Mucosa of descending colon (tissue), 3 donors: Measurements from ENCODE around the gene CISH. TPM values are rescaled to one million over a fixed set of nuclear protein-coding genes. Genes with fewer than 3 reads are reported as not detected.
A peak's percentile ranks its signal among the peaks of the same experiment; 100 is the strongest.

Experiments used
- ATAC-seq: fragments of 200-7000 bp; cut with Tn5 transposase; one replicate; pipeline ENCODE4 v1.9.1; 2020; ENCODE audit warnings: mild to moderate bottlenecking, moderate library complexity
- DNase-seq, 3 donors: peaks; one replicate each; pipeline ENCODE4 v3.0.0-alpha.2; 2020
- H3K36me3 ChIP-seq: fragments of 200-600 bp; one replicate; pipeline ENCODE4 v1.8.0; 2021; ENCODE audit warnings: low read depth, mild to moderate bottlenecking
- H3K4me1 ChIP-seq: fragments of 200-600 bp; one replicate; pipeline ENCODE4 v1.8.0; 2021; ENCODE audit warnings: low read depth, mild to moderate bottlenecking
- H3K4me3 ChIP-seq: fragments of 200-600 bp; one replicate; pipeline ENCODE4 v1.8.0; 2021; ENCODE audit warnings: mild to moderate bottlenecking
- H3K9me3 ChIP-seq: fragments of 200-600 bp; one replicate; pipeline ENCODE4 v1.8.0; 2021; ENCODE audit warnings: mild to moderate bottlenecking
- intact Hi-C, 2 donors: fragments of 100-400 bp; cut with DNase I in 1 of 2; cut with micrococcal nuclease in 1 of 2; formaldehyde crosslinking; loops; one replicate each; pipeline versions ENCODE4 v1.11.0 to v1.11.1; 2022; cut with DNase I, micrococcal nuclease
- total RNA-seq, 3 donors: library from RNA; stranded (reverse); fragmentation: NEBNext Ultra II Directional in 2 of 3; extraction: Animal tissue kit (Norgen Biotek cat#: 25700) in 2 of 3; gene quantifications; one replicate each; pipeline versions ENCODE4 v1.2.1 to v1.2.4, GENCODE V29; 2021 to 2023
- TF ChIP-seq, protein P1 (sequence below): fragments of 200-600 bp; IDR thresholded peaks from one replicate; pipeline ENCODE4 v1.8.0; 2022; ENCODE audit warnings: antibody characterized with exemption, mild to moderate bottlenecking
- donor health status: DM: no; HTN: no; CAD: no; lungs with moderate emphysema.
- donor health status: DM: no; HTN: no; CAD: no.
- donor health status: DM: no; HTN: yes; CAD: no.

Gene CISH
- total RNA-seq, 3 donors from 2014 or later, result 12.7 to 21.4 (median 19.2) TPM

DNA sequence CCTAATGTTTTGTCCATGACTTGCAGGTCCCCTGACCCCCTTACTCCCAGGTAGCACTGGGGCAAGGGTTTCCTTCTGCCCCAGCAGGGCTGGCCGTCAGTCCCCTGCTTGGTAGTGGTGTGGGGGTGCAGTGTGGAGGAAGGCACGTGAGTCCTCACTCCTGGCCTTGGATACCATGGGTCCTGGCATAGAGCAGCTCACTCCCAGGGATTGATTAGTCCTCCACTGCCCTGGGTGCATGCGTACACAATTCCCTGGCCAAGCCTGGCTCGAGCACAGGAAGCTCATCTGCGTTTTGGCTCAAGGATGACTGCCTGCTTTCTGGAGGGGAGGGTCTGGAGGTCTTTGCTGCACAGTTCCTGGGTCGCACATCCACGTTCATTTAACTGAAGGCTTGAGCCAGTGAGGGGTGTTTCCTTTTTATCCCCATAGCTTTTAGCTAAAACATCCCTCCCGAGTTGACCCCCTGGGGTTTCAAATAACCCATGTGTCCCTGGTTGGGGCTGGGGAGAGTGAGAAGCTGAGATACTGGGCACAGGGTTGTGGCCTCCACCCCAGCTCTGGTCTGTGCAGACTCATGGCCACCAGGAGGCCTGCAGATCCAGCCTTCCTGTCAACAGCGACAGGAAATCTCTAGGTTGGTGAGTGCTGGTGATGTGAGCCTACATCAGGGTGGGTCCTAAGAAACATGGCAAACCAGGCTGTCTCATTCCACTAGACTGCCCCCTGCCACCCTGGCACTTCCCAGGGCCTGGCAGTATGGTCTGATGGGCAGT, 30.7 kb downstream of the CISH start:
- Histone ChIP-seq H3K36me3 (no peaks in the 10 kb centered on the region), H3K9me3 (no peaks in the 10 kb centered on the region), H3K4me3 (no peak overlapping the region), H3K4me1 (no peaks in the 10 kb centered on the region)
- DNase-seq, result no peak
- TF ChIP-seq, protein P1, sequence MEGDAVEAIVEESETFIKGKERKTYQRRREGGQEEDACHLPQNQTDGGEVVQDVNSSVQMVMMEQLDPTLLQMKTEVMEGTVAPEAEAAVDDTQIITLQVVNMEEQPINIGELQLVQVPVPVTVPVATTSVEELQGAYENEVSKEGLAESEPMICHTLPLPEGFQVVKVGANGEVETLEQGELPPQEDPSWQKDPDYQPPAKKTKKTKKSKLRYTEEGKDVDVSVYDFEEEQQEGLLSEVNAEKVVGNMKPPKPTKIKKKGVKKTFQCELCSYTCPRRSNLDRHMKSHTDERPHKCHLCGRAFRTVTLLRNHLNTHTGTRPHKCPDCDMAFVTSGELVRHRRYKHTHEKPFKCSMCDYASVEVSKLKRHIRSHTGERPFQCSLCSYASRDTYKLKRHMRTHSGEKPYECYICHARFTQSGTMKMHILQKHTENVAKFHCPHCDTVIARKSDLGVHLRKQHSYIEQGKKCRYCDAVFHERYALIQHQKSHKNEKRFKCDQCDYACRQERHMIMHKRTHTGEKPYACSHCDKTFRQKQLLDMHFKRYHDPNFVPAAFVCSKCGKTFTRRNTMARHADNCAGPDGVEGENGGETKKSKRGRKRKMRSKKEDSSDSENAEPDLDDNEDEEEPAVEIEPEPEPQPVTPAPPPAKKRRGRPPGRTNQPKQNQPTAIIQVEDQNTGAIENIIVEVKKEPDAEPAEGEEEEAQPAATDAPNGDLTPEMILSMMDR, result no peak
- intact Hi-C loops, result no loop called here
- ATAC-seq, result no peak

GRCh38 chr3:50577348-50577747, 34.2 kb downstream of the CISH start:
- DNase-seq, result no peak
- TF ChIP-seq, protein P1, result no peak
- Histone ChIP-seq H3K36me3 (no peaks in the 10 kb centered on the region), H3K9me3 (no peaks in the 10 kb centered on the region), H3K4me1 (peaks cover 6% of the 10 kb centered on the region), H3K4me3 (no peak overlapping the region)
- intact Hi-C loops, result no loop called here
- no peak for ATAC-seq

DNA sequence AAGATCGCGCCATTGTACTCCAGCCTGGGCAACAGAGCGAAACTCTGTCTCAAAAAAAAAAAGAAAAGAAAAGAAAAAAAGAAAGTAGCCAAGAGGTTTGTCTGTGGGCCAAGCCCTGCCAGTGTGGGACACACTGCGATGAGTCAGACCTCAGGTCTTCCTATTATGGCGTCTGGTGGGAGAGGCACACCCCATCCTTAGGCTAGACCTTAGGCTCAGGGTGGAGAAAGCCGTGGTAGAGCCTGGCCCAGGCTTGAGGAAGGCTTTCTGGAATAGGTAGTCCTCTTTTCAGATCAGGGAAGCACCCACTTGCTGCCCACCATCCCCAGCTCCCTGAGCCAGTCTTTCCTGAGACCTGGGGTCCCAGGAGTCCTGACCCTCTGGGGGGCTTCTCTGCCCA, 36.2 kb downstream of the CISH start:
- TF ChIP-seq, protein P1, result no peak
- no peaks in the 10 kb centered on the region for H3K36me3 ChIP-seq
- H3K9me3 ChIP-seq, result no peaks in the 10 kb centered on the region
- H3K4me3 ChIP-seq, result no peak overlapping the region
- ATAC-seq (no peak), DNase-seq (no peak)
- intact Hi-C loops, result no loop called here
- peaks cover 11% of the 10 kb centered on the region for H3K4me1 ChIP-seq

GRCh38 chr3:50574444-50574831, 37.1 kb downstream of the CISH start:
- no peaks in the 10 kb centered on the region for H3K36me3 ChIP-seq
- no peak for DNase-seq
- intact Hi-C loops, result no loop called here

DNA sequence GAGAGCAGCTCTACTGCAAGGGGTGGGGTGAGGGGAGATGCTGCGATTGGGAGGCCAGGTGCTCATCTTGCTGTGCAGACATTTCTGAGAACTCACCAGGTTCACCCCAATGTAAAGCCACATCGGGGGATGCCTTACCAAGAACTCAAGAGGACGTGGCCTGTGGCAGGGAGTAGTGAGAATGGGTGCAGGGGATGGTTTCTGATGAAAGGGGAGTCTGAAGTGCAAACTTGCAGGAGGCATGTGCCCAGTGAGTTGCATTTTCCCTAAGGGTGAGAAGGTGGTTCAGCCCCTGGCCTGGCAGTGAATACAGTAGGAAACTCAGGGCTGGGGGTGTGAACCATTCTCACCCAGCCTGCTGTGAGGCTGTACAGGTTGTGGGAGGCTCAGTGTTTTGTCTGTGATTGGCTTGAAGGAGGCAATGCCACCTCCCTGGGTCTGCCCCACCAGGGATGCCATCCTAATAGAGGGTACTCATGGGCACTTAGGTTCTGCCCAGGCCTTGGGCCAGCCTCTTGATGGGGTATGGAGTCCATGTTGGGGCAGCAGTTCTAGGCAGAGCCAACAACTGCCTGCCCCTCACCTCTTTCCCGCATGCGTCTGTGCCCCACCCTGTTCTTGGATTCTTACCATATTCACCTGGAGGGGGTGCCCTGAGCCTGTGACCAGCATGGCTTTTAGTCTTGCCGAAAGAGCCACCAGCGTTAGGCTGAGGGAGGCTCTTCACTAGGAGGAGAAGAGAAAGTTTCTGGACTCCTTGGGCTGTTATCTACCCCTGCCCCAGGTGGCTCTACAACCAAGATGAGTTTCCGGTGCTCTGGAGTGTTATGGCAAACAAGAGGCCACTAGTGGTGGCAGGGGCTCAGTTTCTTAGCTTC, 37.8 kb downstream of the CISH start:
- no peak for ATAC-seq
- DNase-seq, result peak in 1 of 3 donors; percentile 36
- H3K4me1 ChIP-seq, result peaks cover 18% of the 10 kb centered on the region
- H3K36me3 ChIP-seq, result no peaks in the 10 kb centered on the region
- intact Hi-C loops, result loop anchor here in 1 of 2 donors (1.0 kb wide), 1 partner anchor 39 kb away; no protein-coding TSS in a partner anchor
- no peak overlapping the region for H3K4me3 ChIP-seq
- TF ChIP-seq, protein P1, result no peak
- no peaks in the 10 kb centered on the region for H3K9me3 ChIP-seq

More at GRCh38 chr3:50574444-50574831, 37.1 kb downstream of the CISH start:
- peaks cover 18% of the 10 kb centered on the region for H3K4me1 ChIP-seq
- no peaks in the 10 kb centered on the region for H3K9me3 ChIP-seq
- no peak for ATAC-seq
- TF ChIP-seq, protein P1, result no peak
- H3K4me3 ChIP-seq, result no peak overlapping the region
